ENCODE data around the gene THOC6. TPM values are rescaled to one million over a fixed set of nuclear protein-coding genes. Genes with fewer than 3 reads are reported as not detected.

The THOC6 gene
- total RNA-seq, 1 experiment from 2014 or later = 68.2 TPM

DNA sequence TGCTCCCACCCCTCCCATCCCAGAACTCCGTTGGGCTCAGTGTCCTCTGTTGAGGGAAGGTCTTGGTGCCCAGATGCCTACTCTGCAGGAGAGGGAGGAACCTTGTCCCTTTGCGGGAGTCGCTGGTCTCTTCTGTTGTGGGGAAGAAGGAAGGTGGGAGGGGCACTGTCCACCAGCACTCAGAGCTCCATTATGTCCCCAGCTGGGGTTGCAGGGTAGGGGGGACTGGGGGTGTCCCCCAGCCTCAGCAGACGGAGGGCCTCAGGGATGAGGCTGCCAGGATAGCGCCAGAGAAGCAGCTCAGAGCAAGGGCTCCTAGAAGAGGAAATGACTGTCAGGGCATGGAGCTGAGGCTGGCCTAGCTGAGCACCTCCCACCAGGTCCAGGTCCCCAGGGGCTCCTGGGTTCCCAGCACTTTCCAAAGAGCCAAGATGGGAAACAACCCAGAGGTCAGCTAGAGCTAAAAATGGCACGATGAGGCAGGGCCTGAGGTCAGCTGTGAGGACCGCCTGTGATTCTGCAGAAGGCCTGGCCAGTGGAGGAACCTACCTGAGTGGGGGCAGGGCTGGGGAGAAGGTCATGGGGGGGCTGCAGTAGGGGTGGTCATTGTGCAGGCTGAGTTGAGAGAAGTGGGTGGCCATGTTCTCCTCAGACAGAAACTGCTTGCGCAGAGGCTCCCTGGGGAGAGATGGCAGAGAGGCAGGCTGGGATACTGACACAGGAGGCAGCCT, 986 bp upstream of the THOC6 start:
- no peak overlapping the region for H3K56ac ChIP-seq (ENCODE audit: insufficient read length, low read depth, low read length)
- DNase-seq = no peak
- H3K27ac Mint-ChIP-seq = peak overlapping the region; percentile 98 to 100 (median 99)

More for the DNA sequence above, 986 bp upstream of the THOC6 start:
- no peak overlapping the region for H3K23ac ChIP-seq (ENCODE audit: insufficient read length, low read depth, low read length)
- peak overlapping the region; percentile 21 for H3K9ac ChIP-seq (ENCODE audit: extremely low read depth, insufficient read length, low read length)
- no peaks in the 10 kb centered on the region for H4K20me1 ChIP-seq (ENCODE audit: control insufficient read depth, insufficient read depth, insufficient read length)
- H2BK5ac ChIP-seq (ENCODE audit: insufficient read length, low read length) = peak overlapping the region; percentile 43
- TF ChIP-seq, protein P1, sequence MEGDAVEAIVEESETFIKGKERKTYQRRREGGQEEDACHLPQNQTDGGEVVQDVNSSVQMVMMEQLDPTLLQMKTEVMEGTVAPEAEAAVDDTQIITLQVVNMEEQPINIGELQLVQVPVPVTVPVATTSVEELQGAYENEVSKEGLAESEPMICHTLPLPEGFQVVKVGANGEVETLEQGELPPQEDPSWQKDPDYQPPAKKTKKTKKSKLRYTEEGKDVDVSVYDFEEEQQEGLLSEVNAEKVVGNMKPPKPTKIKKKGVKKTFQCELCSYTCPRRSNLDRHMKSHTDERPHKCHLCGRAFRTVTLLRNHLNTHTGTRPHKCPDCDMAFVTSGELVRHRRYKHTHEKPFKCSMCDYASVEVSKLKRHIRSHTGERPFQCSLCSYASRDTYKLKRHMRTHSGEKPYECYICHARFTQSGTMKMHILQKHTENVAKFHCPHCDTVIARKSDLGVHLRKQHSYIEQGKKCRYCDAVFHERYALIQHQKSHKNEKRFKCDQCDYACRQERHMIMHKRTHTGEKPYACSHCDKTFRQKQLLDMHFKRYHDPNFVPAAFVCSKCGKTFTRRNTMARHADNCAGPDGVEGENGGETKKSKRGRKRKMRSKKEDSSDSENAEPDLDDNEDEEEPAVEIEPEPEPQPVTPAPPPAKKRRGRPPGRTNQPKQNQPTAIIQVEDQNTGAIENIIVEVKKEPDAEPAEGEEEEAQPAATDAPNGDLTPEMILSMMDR (conservative IDR thresholded peaks at IDR 0.05) = no peak
- H3K27ac ChIP-seq (ENCODE audit: insufficient read length, low read depth, low read length) = peak overlapping the region; percentile 66
- no peaks in the 10 kb centered on the region for H3K27me3 ChIP-seq (ENCODE audit: insufficient read depth, low read length)
- H3K9me3 Mint-ChIP-seq = no peaks in the 10 kb centered on the region; a peak in 2 of 5 replicates
- no peaks in the 10 kb centered on the region for H3K79me1 ChIP-seq (ENCODE audit: insufficient read depth, low read depth, low read length, poor library complexity, severe bottlenecking)
- no peak overlapping the region for H3K4ac ChIP-seq (ENCODE audit: low read depth, low read length)
- WGBS (ENCODE audit: extremely low coverage, insufficient read length, low lambda C conversion rate) = no CpG with 5 or more reads among the region's 8 CpGs
- H3K4me1 Mint-ChIP-seq = peaks cover 24 to 52% of the 10 kb centered on the region in 2 experiments
- no peak overlapping the region for H3T11ph ChIP-seq (ENCODE audit: low read length)
- H3K23me2 ChIP-seq (ENCODE audit: insufficient read length, low read depth, low read length, poor library complexity, severe bottlenecking) = peaks cover 26% of the 10 kb centered on the region
- H2AFZ ChIP-seq (ENCODE audit: low read length) = no peak overlapping the region
- H3K9me3 ChIP-seq (ENCODE audit: control insufficient read depth, low read depth, low read length) = no peaks in the 10 kb centered on the region
- H3K4me3 Mint-ChIP-seq = peak overlapping the region; percentile 93 to 96
- H4K5ac ChIP-seq (ENCODE audit: insufficient read length, low read depth, low read length) = no peak overlapping the region
- peak overlapping the region; percentile 51 for H3K4me2 ChIP-seq (ENCODE audit: insufficient read depth, insufficient read length, low read length)
- H3K27me3 Mint-ChIP-seq (ENCODE audit: low read depth) = peaks cover 9% of the 10 kb centered on the region
- H3K18ac ChIP-seq (ENCODE audit: insufficient read length, low read depth, low read length) = peak overlapping the region; percentile 27
- no peaks in the 10 kb centered on the region; the same call in 1 of the 2 replicates for H3K79me2 ChIP-seq (ENCODE audit: insufficient read depth, low read length)
- no peak overlapping the region for H2AK5ac ChIP-seq (ENCODE audit: insufficient read length, low read length)
- no peak overlapping the region for H2BK15ac ChIP-seq (ENCODE audit: low read depth, low read length)
- no peak overlapping the region for H4K91ac ChIP-seq (ENCODE audit: insufficient read length, low read depth, low read length)
- peaks cover 2% of the 10 kb centered on the region; the same call in 1 of the 2 replicates for H3K4me1 ChIP-seq (ENCODE audit: insufficient read depth, low read length)
- no peak overlapping the region; the same call in 1 of the 2 replicates for H3K14ac ChIP-seq (ENCODE audit: insufficient read depth, low read length)
- no peak overlapping the region for H2BK120ac ChIP-seq (ENCODE audit: low read depth, low read length, poor library complexity, severe bottlenecking)
- H2BK12ac ChIP-seq (ENCODE audit: insufficient read length, low read depth, low read length) = peak overlapping the region; percentile 48
- peaks cover 15 to 42% (median 32%) of the 10 kb centered on the region in 3 experiments for H3K36me3 Mint-ChIP-seq (ENCODE audit: insufficient read depth in 1 of 3, low read depth in 3 of 3)
- no peak overlapping the region for H2BK20ac ChIP-seq (ENCODE audit: low read depth, low read length, poor library complexity, severe bottlenecking)
- no peak overlapping the region for H4K8ac ChIP-seq (replicated peaks; ENCODE audit: insufficient read length, low read depth, low read length)

Data from H9 (cell line).